NCI-H1436 (cell line): ENCODE measurements around the gene LRRC14B.
"Not testable (repeated sequence)": the region's sequence is repeated elsewhere in the genome, so short reads cannot be mapped to it uniquely, and the experiment has no call there.

Source experiments
- DNase-seq: peaks from one replicate; lab custom pipeline; 2025; lab: John Stamatoyannopoulos, UW

Gene LRRC14B

DNA sequence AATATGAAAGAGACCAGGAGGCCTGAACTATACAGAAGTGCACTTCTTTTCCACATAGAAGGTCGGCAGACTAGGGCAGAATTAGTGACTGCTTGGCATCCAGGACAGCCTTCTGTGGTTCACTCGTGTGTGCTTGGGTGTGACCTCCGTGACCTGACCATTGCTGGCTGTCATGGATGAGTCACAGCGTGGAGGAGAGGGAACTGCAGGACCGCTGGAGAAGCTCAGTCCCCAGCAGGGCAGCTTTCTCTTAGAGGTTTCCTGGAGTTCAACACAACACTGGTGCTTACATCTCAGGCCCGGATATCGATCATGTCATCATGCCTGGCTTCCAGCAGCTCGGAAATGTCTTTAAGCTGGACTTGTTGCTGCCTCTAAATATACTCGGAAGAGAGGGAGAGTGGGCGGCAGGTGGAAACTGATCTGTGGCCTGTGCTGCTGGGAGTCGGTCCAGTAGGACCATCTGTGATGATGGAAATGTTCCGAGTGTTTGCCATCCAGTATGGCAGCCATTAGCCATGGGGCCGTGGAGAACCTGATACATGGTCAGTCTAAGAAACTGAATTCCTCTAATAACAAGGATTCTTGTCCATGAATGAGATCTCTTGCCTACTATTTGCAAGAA, 49.9 kb downstream of the LRRC14B start:
- DNase-seq: not testable (repeated sequence)

DNA sequence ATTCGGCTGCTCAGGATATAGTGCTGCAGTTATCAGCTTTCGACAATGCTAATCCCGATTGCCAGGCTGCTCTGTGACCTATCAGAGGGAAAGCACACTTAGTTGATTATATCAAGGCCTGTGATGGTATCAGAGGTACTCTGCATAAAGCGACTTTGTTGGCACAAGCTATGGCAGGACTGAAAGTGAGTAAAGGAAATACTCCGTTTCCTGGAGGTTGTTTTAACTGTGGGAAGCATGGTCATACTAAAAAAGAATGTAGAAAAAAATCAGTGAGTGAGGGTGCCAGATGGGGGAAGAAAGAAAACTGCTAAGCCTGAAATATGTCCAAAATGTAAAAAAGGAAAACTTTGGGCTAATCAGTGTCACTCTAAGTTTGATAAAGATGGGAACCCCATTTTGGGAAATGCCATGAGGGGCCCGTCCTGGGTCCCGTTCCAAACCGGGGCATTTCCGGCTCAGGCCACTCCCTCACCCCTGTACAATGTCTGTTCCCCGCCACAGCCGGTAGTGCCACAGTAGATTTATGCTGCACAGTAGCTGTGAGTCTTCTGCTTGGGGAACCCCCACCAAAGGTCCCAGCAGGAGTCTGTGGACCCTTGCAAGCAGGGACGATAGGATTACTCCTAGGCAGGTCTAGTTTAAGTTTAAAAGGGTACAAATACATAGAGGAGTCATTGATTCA, 52.5 kb downstream of the LRRC14B start:
- DNase-seq: not testable (repeated sequence)

DNA sequence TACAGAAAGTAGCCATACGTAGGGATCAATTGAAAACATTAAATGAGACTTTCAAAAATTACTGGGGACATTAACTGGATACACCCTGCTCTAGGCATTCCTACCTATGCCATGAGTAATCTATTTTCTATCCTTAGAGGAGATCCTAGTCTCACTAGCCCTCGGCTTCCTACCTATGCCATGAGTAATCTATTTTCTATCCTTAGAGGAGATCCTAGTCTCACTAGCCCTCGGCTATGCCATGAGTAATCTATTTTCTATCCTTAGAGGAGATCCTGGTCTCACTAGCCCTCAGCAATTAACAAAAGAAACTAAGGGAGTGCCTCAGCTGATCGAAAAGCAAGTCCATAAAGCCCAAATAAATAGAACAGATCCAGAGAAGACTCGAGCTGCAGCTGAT, 54.4 kb downstream of the LRRC14B start:
- DNase-seq: not testable (repeated sequence)
